Measurements from ENCODE around the gene B3GALT6.

Gene B3GALT6

GRCh38 chr1:1273512-1274298, 41.7 kb downstream of the B3GALT6 start, which contains the start of gene UBE2J2:
UBE2J2 (minus strand) TSS chr1:1273854; CDS start chr1:1267992, 5,862 bp downstream.
- peak within 1 kb of the TSS; percentile 86 for H3K4me3 ChIP-seq (ENCODE audit: low read length)
- DNase-seq (ENCODE audit: low read depth, low spot score) = peak; percentile 86

GRCh38 chr1:1274299-1274930, 42.4 kb downstream of the B3GALT6 start:
- peak overlapping the region; percentile 64 for H3K4me3 ChIP-seq (ENCODE audit: low read length)
- DNase-seq (ENCODE audit: low read depth, low spot score) = no peak

- H3K4me3 ChIP-seq (ENCODE audit: low read length) = peak overlapping the region; percentile 64
- DNase-seq (ENCODE audit: low read depth, low spot score) = no peak
These were observed 42.9 kb downstream of the B3GALT6 start for GRCh38 chr1:1274931-1275431.

- no peak overlapping the region for H3K4me3 ChIP-seq (ENCODE audit: low read length)
- DNase-seq (ENCODE audit: low read depth, low spot score) = no peak
These were observed 43.8 kb downstream of the B3GALT6 start for GRCh38 chr1:1275836-1276235.

- H3K4me3 ChIP-seq (ENCODE audit: low read length) = no peak overlapping the region
- DNase-seq (ENCODE audit: low read depth, low spot score) = no peak
These were observed 46.6 kb downstream of the B3GALT6 start for GRCh38 chr1:1278620-1279019.

GRCh38 chr1:1279028-1279427, 47.0 kb downstream of the B3GALT6 start:
- DNase-seq (ENCODE audit: low read depth, low spot score) = no peak
- H3K4me3 ChIP-seq (ENCODE audit: low read length) = no peak overlapping the region

GRCh38 chr1:1280782-1281481, 48.9 kb downstream of the B3GALT6 start:
- no peak overlapping the region for H3K4me3 ChIP-seq (ENCODE audit: low read length)
- DNase-seq (ENCODE audit: low read depth, low spot score) = no peak

GRCh38 chr1:1281533-1282321, 49.7 kb downstream of the B3GALT6 start:
- no peak overlapping the region for H3K4me3 ChIP-seq (ENCODE audit: low read length)
- DNase-seq (ENCODE audit: low read depth, low spot score) = no peak

- H3K4me3 ChIP-seq (ENCODE audit: low read length) = no peak overlapping the region
- DNase-seq (ENCODE audit: low read depth, low spot score) = no peak
These were observed 51.0 kb downstream of the B3GALT6 start for GRCh38 chr1:1282998-1283397.

- H3K4me3 ChIP-seq (ENCODE audit: low read length) = no peak overlapping the region
- DNase-seq (ENCODE audit: low read depth, low spot score) = no peak
These were observed 51.8 kb downstream of the B3GALT6 start for GRCh38 chr1:1283821-1284220.

Measured in Jurkat, Clone E6-1 (cell line).